Thyroid gland (tissue), 4 donors: ENCODE data around the gene PMP22. TPM values are rescaled to one million over a fixed set of nuclear protein-coding genes. Genes with fewer than 3 reads are reported as not detected.
A peak's percentile ranks its signal among the peaks of the same experiment; 100 is the strongest.

Experiments
- DNase-seq, 2 donors: peaks; one replicate each; pipeline ENCODE4 v3.0.0-alpha.2; 2019
- H3K27ac ChIP-seq, 3 donors: fragments of 200-600 bp; sonication (generic); 1 replicate in 2 of 3; 2 replicates in 1 of 3; pipeline ENCODE4 v1.5.1; 2016 to 2019; ENCODE audit warnings: mild to moderate bottlenecking in 1 of 3, moderate library complexity in 1 of 3
- H3K27me3 ChIP-seq: fragments of 200-600 bp; sonication (generic); one replicate; pipeline ENCODE4 v1.5.1; 2019
- H3K36me3 ChIP-seq, 2 donors: fragments of 200-600 bp; sonication (generic); one replicate each; pipeline ENCODE4 v1.5.1; 2016 to 2019
- H3K4me1 ChIP-seq, 2 donors: fragments of 200-600 bp; sonication (generic); one replicate each; pipeline ENCODE4 v1.5.1; 2017 to 2019
- H3K4me3 ChIP-seq, 3 donors: fragments of 200-600 bp; sonication (generic); replicated peaks in 1 of 3; 1 replicate in 2 of 3; 2 replicates in 1 of 3; pipeline ENCODE4 v1.5.1; 2016; ENCODE audit warnings: mild to moderate bottlenecking in 1 of 3
- H3K9me3 ChIP-seq: fragments of 200-600 bp; sonication (generic); one replicate; pipeline ENCODE4 v1.5.1; 2017
- POLR2A ChIP-seq, 2 donors: fragments of 450-650 bp; IDR thresholded peaks; one replicate each; pipeline ENCODE4 v1.6.1; 2017; ENCODE audit warnings: antibody characterized with exemption in 2 of 2, mild to moderate bottlenecking in 2 of 2, moderate library complexity in 1 of 2
- WGBS, 2 donors: methylation state at CpG; one replicate each; pipeline ENCODE4 v1.1.5; 2017; 5-methylcytosine and 5-hydroxymethylcytosine counted together
- intact Hi-C: fragments of 100-400 bp; cut with DNase I; formaldehyde crosslinking; loops from one replicate; pipeline ENCODE4 v1.15.1; 2023
- total RNA-seq, 4 donors: library from RNA; depleted of rRNA; stranded (reverse); fragments of >200 nt; gene quantifications; one replicate each; pipeline ENCODE4 v1.2.3, GENCODE V29; 2016
- TF ChIP-seq, protein P1 (sequence below), 6 experiments: fragments of 200-600 bp in 3 of 6; fragments of 450-650 bp in 3 of 6; sonication (generic) in 3 of 6; IDR thresholded peaks; one replicate each; pipeline ENCODE4 v1.5.1; 2016 to 2019; ENCODE audit warnings: antibody characterized with exemption in 6 of 6, mild to moderate bottlenecking in 2 of 6, inconsistent platforms in 1 of 6, moderate library complexity in 1 of 6

Gene PMP22
- total RNA-seq, 4 donors from 2014 or later, result 61.0 to 254 (median 109) TPM

DNA sequence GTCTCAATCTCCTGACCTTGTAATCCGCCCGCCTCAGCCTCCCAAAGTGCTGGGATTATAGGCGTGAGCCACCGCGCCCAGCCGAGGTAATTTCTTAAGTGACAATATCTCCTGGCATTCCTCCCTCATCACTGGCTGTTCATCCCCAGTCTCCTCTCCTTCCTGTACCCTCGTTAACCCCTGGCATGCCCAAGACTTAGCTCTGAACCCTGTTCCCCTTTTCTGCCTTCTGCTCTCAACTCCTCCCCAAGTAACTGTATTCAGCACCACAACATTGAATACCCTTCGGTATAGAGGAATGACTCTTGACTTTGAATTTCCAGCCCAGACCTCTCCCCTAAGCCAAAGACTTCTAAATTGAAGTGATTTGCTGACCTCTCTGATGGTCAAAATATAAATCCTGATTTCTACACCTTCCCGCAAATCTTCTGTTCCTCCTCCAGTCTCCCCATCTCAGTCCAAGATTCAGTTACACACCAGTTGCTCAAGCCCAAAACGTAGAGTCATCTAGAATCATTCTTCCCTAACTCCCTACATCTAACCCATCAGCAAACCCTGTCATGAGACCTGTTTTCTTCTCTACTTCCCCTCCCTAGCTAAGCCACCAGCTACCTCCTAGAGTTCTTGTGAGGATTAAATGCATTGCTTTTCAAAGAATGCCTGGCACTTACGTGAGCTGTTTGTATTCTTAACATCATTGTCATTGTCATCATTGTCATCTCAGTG is 14.8 kb downstream of the PMP22 start:
- Histone ChIP-seq H3K36me3 (peaks cover 20 to 58% of the 10 kb centered on the region in 2 donors), H3K4me3 (no peak overlapping the region), H3K27ac (no peak overlapping the region), H3K9me3 (no peaks in the 10 kb centered on the region), H3K4me1 (peaks cover 0 to 4% of the 10 kb centered on the region in 2 donors), H3K27me3 (no peaks in the 10 kb centered on the region)
- TF ChIP-seq POLR2A (IDR thresholded peaks at IDR 0.05), result no peak
- TF ChIP-seq, protein P1, sequence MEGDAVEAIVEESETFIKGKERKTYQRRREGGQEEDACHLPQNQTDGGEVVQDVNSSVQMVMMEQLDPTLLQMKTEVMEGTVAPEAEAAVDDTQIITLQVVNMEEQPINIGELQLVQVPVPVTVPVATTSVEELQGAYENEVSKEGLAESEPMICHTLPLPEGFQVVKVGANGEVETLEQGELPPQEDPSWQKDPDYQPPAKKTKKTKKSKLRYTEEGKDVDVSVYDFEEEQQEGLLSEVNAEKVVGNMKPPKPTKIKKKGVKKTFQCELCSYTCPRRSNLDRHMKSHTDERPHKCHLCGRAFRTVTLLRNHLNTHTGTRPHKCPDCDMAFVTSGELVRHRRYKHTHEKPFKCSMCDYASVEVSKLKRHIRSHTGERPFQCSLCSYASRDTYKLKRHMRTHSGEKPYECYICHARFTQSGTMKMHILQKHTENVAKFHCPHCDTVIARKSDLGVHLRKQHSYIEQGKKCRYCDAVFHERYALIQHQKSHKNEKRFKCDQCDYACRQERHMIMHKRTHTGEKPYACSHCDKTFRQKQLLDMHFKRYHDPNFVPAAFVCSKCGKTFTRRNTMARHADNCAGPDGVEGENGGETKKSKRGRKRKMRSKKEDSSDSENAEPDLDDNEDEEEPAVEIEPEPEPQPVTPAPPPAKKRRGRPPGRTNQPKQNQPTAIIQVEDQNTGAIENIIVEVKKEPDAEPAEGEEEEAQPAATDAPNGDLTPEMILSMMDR (IDR thresholded peaks at IDR 0.05), result no peak
- intact Hi-C loops, result no loop called here
- no peak for DNase-seq
- 91 to 92% methylated on average over 11 of the region's 11 CpGs for WGBS, 2 donors

DNA sequence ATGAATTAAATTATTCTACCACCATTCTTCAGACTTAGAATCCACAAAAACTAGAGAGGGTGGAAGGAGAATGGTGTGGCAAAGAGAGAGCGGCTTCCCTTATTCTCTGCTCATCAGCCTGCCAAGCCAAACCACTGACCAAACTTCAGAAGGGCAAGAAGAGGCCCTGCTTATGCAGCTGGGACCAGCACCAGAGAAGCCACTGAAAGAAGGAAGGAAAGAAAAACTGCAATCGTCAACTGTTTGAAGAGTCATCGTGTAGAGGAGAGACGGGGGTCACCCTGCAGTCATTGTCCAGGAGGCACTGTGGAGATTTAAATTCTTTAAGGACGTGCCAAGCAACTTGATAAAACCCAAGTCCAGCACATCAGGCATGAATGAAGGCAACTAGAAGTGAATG is 15.6 kb downstream of the PMP22 start:
- DNase-seq, result no peak
- WGBS, 2 donors, result 72 to 80% methylated on average over 5 of the region's 5 CpGs
- H3K27ac ChIP-seq, result no peak overlapping the region
- no peaks in the 10 kb centered on the region for H3K27me3 ChIP-seq
- peaks cover 16 to 53% of the 10 kb centered on the region in 2 donors for H3K36me3 ChIP-seq
- TF ChIP-seq, protein P1 (IDR thresholded peaks at IDR 0.05), result no peak
- TF ChIP-seq POLR2A (IDR thresholded peaks at IDR 0.05), result no peak
- no peak overlapping the region for H3K4me3 ChIP-seq
- H3K4me1 ChIP-seq, result peaks cover 0 to 9% of the 10 kb centered on the region in 2 donors
- intact Hi-C loops, result no loop called here
- H3K9me3 ChIP-seq, result no peaks in the 10 kb centered on the region

DNA sequence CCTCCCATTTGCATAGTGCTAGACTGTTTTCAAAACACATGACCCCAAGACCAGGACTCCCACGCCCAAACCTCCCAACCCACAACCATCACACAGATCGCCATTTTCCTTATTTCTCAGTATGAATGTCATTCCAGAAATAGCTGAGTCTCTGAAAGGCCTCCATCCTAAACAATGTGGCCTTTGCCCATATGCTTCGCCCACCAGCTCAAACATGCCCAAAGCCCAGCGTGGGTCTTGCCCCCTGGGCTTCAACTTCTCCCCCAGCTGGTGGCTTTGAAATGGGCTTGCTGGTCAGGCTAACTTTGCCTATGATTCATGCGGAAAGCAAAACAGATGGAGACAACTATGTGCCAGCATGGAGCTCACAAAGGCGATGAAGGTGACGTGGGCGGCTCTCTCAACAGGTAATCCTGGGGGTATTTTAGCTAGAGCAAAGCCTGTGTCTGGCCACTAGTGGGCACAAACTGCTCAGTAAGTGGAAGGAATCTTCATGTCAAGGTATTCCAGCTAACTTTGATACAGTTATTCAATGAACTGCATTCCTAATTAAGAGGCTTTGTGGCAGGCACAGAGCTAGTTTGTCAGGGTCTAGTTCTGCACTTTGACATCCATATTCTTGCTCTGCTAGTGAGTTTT is 17.1 kb downstream of the PMP22 start:
- Histone ChIP-seq H3K4me1 (peaks cover 0 to 9% of the 10 kb centered on the region in 2 donors), H3K36me3 (peaks cover 10 to 38% of the 10 kb centered on the region in 2 donors), H3K27me3 (no peaks in the 10 kb centered on the region), H3K4me3 (no peak overlapping the region), H3K27ac (no peak overlapping the region), H3K9me3 (no peaks in the 10 kb centered on the region)
- WGBS, 2 donors, result 93% methylated on average over 8 of the region's 8 CpGs
- peak in 1 of 2 donors; percentile 14 for DNase-seq
- TF ChIP-seq, protein P1 (IDR thresholded peaks at IDR 0.05), result peak in 3 of 6 experiments; percentile 37 to 50 (median 40)
- TF ChIP-seq POLR2A (IDR thresholded peaks at IDR 0.05), result no peak
- intact Hi-C loops, result no loop called here

DNA sequence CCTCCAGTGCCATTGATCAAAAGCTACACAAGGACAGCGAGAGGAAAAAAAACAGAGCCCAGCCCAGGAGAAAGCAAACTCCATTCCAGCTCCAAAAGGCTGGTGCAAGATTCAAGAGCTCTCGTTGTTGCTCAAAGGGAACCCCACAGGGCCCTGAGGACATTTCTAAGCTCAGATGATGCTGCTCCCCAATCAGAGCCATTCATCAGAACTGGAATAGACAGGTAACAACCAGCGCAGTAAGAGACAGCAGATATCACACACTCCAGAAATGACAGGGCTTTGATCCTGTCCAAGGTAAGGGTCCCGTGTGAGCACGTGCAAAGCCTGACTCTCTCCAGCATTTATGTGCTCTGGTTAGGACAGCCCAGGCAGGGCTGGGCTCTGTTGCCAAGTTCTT is 20.1 kb downstream of the PMP22 start:
- H3K4me3 ChIP-seq, result no peak overlapping the region
- H3K36me3 ChIP-seq, result peaks cover 1 to 18% of the 10 kb centered on the region in 2 donors
- H3K27ac ChIP-seq, result no peak overlapping the region
- TF ChIP-seq POLR2A (IDR thresholded peaks at IDR 0.05), result no peak
- TF ChIP-seq, protein P1 (IDR thresholded peaks at IDR 0.05), result no peak
- 73 to 76% methylated on average over 5 of the region's 5 CpGs for WGBS, 2 donors
- H3K27me3 ChIP-seq, result no peaks in the 10 kb centered on the region
- intact Hi-C loops, result no loop called here
- no peaks in the 10 kb centered on the region for H3K9me3 ChIP-seq
- no peak for DNase-seq
- H3K4me1 ChIP-seq, result peaks cover 0 to 9% of the 10 kb centered on the region in 2 donors

DNA sequence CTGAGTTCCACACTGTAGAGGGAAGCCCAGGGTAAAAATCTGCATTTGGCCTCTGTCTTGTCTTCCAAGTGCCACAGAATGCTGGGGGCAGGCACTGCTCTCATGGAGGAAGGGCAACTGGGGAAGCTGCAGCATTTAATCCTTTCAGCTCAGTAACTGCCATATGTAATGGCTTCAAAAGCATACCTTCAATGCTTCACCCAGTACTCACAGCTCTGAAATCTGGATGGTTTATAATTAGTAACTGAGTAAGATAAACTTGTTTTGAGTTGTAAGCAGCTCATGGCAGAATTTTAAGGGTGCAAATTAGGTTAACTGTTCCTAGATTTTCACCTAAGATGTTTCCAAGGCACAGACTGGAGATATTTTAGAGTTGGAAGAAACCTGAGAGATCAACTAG is 24.5 kb downstream of the PMP22 start:
- Histone ChIP-seq H3K4me1 (peaks cover 0 to 5% of the 10 kb centered on the region in 2 donors), H3K36me3 (peaks cover 26 to 33% of the 10 kb centered on the region in 2 donors)
- intact Hi-C loops, result no loop called here

More for the DNA sequence above, 24.5 kb downstream of the PMP22 start:
- no peak overlapping the region for H3K27ac ChIP-seq
- H3K4me3 ChIP-seq, result no peak overlapping the region
- no peaks in the 10 kb centered on the region for H3K27me3 ChIP-seq
- TF ChIP-seq, protein P1 (IDR thresholded peaks at IDR 0.05), result no peak
- TF ChIP-seq POLR2A (IDR thresholded peaks at IDR 0.05), result no peak
- no peaks in the 10 kb centered on the region for H3K9me3 ChIP-seq
- DNase-seq, result no peak
